ENCODE data around the gene CFAP20DC. TPM values are rescaled to one million over a fixed set of nuclear protein-coding genes. Genes with fewer than 3 reads are reported as not detected.

CFAP20DC gene
- polyA plus RNA-seq, 1 experiment, result 0.81 TPM

- H3K4me3 ChIP-seq (ENCODE audit: low read depth, low read length), result no peak overlapping the region
- no peaks in the 10 kb centered on the region for H3K36me3 ChIP-seq (ENCODE audit: control insufficient read depth, insufficient read depth, low read length)
- ChIA-PET POLR2A (interaction anchor here (0.5 kb wide), 1 partner anchor 40 kb away, joined by 3 read pairs; no protein-coding TSS in a partner anchor), CTCF (no interaction called here)
- H3K27me3 ChIP-seq (ENCODE audit: control insufficient read depth, insufficient read depth, low read length), result no peaks in the 10 kb centered on the region
- no peak for TF ChIP-seq CTCF (IDR thresholded peaks at IDR 0.05; ENCODE audit: insufficient read depth, low read depth, low read length)
- no peak for DNase-seq (ENCODE audit: low read depth)
Observed at GRCh38 chr3:58798312-58798711, 251.5 kb downstream of the CFAP20DC start.

- CTCF ChIA-PET, result interaction anchor here (1.3 kb wide), 1 partner anchor 29 kb away, joined by 3 read pairs; no protein-coding TSS in a partner anchor
- POLR2A ChIA-PET, result no interaction called here
- no peak for DNase-seq (ENCODE audit: low read depth)
Observed at GRCh38 chr3:58794750-58795149, 255.1 kb downstream of the CFAP20DC start.

GRCh38 chr3:58793938-58794337 lies 255.9 kb downstream of the CFAP20DC start:
- Histone ChIP-seq H3K36me3 (ENCODE audit: control insufficient read depth, insufficient read depth, low read length) (no peaks in the 10 kb centered on the region), H3K27me3 (ENCODE audit: control insufficient read depth, insufficient read depth, low read length) (no peaks in the 10 kb centered on the region), H3K4me3 (ENCODE audit: low read depth, low read length) (no peak overlapping the region)
- POLR2A ChIA-PET, result no interaction called here
- no peak for DNase-seq (ENCODE audit: low read depth)
- CTCF ChIA-PET, result no interaction called here
- no peak for TF ChIP-seq CTCF (IDR thresholded peaks at IDR 0.05; ENCODE audit: insufficient read depth, low read depth, low read length)

More at GRCh38 chr3:58794750-58795149, 255.1 kb downstream of the CFAP20DC start:
- TF ChIP-seq CTCF (IDR thresholded peaks at IDR 0.05; ENCODE audit: insufficient read depth, low read depth, low read length), result no peak
- no peaks in the 10 kb centered on the region for H3K27me3 ChIP-seq (ENCODE audit: control insufficient read depth, insufficient read depth, low read length)
- no peaks in the 10 kb centered on the region for H3K36me3 ChIP-seq (ENCODE audit: control insufficient read depth, insufficient read depth, low read length)
- H3K4me3 ChIP-seq (ENCODE audit: low read depth, low read length), result no peak overlapping the region

- no peak for TF ChIP-seq CTCF (IDR thresholded peaks at IDR 0.05; ENCODE audit: insufficient read depth, low read depth, low read length)
- POLR2A ChIA-PET, result no interaction called here
- Histone ChIP-seq H3K36me3 (ENCODE audit: control insufficient read depth, insufficient read depth, low read length) (no peaks in the 10 kb centered on the region), H3K4me3 (ENCODE audit: low read depth, low read length) (no peak overlapping the region), H3K27me3 (ENCODE audit: control insufficient read depth, insufficient read depth, low read length) (no peaks in the 10 kb centered on the region)
- CTCF ChIA-PET, result no interaction called here
- no peak for DNase-seq (ENCODE audit: low read depth)
Observed at GRCh38 chr3:58792921-58793451, 256.8 kb downstream of the CFAP20DC start.

GRCh38 chr3:58789385-58789784 lies 260.4 kb downstream of the CFAP20DC start:
- CTCF ChIA-PET, result no interaction called here
- no peaks in the 10 kb centered on the region for H3K36me3 ChIP-seq (ENCODE audit: control insufficient read depth, insufficient read depth, low read length)
- H3K27me3 ChIP-seq (ENCODE audit: control insufficient read depth, insufficient read depth, low read length), result no peaks in the 10 kb centered on the region
- POLR2A ChIA-PET, result no interaction called here
- TF ChIP-seq CTCF (IDR thresholded peaks at IDR 0.05; ENCODE audit: insufficient read depth, low read depth, low read length), result no peak
- no peak overlapping the region for H3K4me3 ChIP-seq (ENCODE audit: low read depth, low read length)
- DNase-seq (ENCODE audit: low read depth), result no peak
